HG03558 (cell line): ENCODE measurements around the gene DUOXA1.
"Not testable (repeated sequence)": the region's sequence is repeated elsewhere in the genome, so short reads cannot be mapped to it uniquely, and the experiment has no call there.

Experiments used
- ATAC-seq: cut with Tn5 transposase; IDR thresholded peaks from one replicate; pipeline ENCODE4 v1.9.1; 2021; ENCODE audit warnings: moderate number of reproducible peaks; ENCODE audit not compliant: unreplicated experiment; ENCODE audit errors: extremely low read depth

DUOXA1 gene

DNA sequence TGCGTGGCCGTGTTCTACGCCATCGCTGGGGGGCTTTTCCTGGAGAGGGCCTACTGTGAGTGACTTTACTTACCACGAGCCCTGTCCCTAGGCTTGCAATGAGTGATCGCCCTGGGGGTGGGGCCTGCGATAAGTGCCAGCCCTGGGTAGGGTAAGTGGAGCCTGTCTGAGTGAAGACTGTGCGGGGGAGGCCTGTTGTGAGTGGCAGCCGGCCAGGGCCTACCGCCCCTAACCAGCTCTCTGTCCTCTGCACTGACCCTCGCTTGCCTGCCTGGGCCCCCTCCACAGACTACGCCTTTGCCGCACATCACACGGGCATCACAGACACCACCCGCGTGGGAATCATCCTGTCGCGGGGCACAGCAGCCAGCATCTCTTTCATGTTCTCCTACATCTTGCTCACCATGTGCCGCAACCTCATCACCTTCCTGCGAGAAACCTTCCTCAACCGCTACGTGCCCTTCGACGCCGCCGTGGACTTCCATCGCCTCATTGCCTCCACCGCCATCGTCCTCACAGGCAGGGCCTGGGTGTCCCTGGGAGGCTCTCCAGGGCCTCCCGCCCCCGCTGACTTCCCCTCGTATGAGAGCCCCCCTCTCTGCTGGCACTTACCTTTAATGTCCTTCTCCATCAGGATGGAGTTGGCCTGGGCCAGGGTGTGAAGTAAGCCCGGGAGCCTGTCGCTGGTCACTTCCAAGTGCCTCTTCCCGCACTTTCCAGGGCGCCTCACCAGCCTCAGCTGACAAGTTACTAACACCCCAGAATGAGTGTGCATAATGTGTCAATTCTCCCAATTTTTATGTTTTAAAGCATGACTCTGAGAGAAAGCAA is 22.5 kb upstream of the DUOXA1 start:
- no peak for ATAC-seq

GRCh38 chr15:45150997-45151396 is 21.3 kb upstream of the DUOXA1 start:
- no peak for ATAC-seq

DNA sequence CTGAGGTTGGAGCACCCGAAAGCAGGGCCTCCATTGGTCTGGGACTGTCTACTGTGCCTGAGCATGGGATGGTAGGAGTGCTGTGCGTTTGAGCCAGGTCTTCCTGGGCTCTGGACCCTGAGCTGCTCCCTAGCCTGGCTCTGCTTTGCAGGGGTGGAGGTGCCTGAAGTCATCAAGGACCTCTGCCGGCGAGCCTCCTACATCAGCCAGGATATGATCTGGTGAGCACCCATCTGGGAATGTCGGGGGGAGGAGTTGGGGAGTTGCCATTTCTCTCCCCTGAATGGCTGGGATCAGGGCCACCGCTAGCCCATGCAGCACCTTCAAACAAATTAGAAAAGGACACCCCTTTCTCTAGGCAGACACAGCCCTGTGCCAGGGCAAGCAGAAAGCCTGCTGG is 20.8 kb upstream of the DUOXA1 start:
- no peak for ATAC-seq

GRCh38 chr15:45149060-45149459 is 19.4 kb upstream of the DUOXA1 start:
- no peak for ATAC-seq

GRCh38 chr15:45148076-45149059 is 18.7 kb upstream of the DUOXA1 start:
- ATAC-seq: no peak

DNA sequence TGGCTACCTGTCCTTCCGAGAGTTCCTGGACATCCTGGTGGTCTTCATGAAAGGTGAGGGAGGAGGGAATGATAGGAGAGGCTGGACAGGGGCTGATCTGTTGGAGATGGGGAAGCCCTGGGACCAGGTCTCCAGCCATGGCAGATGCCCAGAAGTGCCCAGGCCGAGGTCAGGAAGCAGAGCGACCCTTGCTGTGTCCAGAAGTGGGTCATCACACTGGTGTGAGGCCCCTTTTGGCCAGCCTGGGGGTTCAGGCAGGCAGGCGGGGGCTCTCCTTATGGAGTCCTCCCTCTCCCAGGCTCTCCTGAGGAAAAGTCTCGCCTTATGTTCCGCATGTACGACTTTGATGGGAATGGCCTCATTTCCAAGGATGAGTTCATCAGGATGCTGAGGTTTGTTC is 17.9 kb upstream of the DUOXA1 start:
- no peak for ATAC-seq

GRCh38 chr15:45146405-45146804 is 16.7 kb upstream of the DUOXA1 start:
- ATAC-seq: no peak

GRCh38 chr15:45144775-45145174 is 15.1 kb upstream of the DUOXA1 start:
- no peak for ATAC-seq

- ATAC-seq: no peak
Measured at GRCh38 chr15:45143946-45144345, 14.3 kb upstream of the DUOXA1 start.

DNA sequence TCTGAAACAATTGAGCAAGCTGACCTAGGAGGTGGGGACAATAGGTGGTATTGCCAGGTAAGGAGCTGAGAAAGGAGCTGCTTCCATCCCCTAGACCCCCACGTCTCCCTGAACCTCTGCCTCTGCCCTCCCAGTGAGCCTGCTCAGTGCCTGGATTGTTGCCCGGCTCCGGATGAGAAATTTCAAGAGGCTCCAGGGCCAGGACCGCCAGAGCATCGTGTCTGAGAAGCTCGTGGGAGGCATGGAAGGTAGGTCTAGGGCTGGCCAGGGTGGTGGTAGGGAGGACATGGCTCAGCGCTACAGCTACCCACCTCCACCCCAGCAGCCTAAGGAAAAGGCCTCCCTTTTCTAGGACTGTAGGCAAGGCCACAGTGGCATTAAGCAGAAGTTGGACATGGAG is 13.4 kb upstream of the DUOXA1 start:
- ATAC-seq: no peak

DNA sequence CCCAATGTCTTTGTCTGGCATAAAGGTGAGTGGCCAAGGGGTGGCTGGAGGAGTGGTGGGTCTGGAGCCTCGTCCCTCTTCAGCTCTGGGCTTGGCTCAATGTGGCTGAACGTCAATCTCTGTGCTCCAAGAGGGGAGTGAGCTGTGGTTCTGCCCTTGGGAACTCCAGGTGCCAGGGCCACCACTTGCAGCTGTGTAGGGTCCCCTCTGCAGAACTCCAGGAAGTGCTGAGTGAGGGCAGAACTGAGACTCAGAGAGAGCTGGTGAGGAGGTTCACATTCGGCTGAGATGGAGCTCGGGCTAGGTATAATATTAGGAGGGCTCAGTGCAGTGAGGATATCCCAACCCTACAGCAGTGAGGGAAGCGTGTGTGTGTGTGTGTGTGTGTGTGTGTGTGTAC is 11.7 kb upstream of the DUOXA1 start:
- ATAC-seq: no peak

DNA sequence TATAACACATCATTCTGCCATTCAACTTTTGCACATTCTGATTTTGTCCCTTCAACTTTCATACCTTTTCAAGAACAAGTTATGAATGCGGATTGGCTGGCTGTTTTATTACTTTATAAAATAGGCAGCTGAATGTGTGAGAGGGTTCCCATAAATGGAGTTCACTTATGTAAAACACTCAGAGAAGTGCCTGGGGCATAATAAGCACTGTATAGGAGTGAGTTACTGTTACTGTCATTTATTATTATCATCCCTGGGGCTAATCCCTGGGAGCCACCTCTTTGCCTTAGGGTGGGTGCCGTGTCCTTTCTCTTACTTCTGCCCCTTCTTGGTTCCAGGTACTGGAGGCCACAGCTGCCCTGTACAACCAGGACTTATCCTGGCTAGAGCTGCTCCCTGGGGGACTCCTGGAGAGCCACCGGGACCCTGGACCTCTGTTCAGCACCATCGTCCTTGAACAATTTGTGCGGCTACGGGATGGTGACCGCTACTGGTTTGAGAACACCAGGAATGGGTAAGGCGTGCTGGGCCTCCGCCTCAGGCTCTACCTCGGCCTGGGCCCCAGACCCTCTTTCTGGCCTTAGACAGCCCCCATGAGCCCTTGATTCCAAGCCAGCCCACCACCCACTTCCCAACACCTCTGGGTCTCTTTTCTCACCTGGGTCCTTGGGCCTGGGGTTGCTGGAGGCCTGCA is 11.0 kb upstream of the DUOXA1 start:
- no peak for ATAC-seq

DNA sequence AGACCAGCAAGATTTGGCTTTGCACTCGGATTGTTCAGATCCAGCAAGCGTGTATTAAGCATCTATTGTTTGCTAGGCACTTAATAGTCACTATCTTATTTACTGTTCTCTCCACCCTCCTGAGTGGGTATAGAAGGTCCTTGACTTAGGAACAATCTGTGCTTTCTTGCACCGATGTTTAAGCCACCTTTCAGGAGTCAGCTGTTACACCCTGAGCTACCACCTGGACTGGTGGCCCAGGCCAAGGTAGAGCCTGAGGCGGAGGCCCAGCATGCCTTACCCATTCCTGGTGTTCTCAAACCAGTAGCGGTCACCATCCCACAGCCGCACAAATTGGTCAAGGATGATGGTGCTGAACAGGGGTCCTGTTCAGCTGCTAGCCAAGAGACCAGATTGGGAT is 10.1 kb upstream of the DUOXA1 start:
- no peak for ATAC-seq

GRCh38 chr15:45138814-45139765 is 9.4 kb upstream of the DUOXA1 start:
- no peak for ATAC-seq

DNA sequence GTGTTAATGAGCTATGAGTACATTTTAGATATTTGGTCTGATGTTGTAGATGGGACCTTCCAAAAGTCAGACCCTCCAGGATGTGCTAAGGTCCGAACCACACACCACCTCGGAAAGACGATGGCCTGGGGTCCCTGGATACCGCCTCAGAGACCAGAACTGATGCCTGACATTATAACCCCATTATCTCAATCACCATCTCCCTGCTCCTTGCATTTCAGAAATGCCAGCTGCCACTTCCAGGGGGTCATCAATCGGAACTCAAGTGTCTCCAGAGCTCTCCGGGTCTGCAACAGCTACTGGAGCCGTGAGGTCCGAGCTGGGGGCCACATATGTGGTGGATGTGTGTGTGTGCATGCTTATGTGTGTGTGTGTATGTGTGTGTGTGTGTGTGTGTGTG is 8.0 kb upstream of the DUOXA1 start:
- ATAC-seq: no peak

DNA sequence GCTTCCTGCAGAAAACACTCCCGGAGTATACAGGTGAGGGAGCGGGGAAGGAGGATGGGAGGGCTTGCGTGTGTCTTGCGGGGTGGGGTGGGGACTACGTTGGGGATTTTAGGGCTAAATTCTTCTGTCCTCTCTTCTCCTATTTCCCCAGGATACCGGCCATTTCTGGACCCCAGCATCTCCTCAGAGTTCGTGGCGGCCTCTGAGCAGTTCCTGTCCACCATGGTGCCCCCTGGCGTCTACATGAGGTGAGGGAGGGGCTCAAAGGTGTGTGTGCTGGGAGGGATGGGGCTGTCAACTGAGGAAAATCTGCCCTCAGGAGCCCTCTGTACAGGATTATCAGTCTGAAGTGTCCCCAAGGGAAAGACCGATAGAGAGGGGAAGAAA is 6.7 kb upstream of the DUOXA1 start:
- no peak for ATAC-seq

DNA sequence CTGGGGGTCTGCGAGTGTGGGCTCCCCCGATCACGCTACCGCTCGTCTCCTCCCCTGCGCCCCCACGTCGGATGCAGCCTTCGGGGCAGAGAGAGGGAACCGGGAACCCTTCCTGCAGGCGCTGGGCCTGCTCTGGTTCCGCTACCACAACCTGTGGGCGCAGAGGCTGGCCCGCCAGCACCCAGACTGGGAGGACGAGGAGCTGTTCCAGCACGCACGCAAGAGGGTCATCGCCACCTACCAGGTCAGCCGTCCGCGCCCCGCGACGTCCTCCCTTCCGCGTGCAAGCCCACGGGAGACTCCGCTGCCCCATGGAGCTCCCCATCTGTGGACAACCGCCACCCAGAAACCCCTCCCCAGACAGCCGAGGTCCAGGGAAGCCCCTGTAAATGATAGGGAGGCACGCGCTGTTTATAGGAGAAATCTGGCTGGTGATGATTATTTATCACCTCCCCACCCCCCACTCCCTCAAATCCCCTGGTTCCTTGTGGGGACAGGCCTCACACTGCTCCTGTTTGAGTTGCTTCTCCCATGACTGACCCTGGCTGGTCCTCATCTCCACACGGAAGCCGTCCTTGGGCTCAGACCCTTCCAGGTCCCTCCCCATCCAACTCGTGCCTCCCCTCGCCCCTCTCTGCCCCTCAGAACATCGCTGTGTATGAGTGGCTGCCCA is 6.2 kb upstream of the DUOXA1 start:
- not testable (repeated sequence) for ATAC-seq

DNA sequence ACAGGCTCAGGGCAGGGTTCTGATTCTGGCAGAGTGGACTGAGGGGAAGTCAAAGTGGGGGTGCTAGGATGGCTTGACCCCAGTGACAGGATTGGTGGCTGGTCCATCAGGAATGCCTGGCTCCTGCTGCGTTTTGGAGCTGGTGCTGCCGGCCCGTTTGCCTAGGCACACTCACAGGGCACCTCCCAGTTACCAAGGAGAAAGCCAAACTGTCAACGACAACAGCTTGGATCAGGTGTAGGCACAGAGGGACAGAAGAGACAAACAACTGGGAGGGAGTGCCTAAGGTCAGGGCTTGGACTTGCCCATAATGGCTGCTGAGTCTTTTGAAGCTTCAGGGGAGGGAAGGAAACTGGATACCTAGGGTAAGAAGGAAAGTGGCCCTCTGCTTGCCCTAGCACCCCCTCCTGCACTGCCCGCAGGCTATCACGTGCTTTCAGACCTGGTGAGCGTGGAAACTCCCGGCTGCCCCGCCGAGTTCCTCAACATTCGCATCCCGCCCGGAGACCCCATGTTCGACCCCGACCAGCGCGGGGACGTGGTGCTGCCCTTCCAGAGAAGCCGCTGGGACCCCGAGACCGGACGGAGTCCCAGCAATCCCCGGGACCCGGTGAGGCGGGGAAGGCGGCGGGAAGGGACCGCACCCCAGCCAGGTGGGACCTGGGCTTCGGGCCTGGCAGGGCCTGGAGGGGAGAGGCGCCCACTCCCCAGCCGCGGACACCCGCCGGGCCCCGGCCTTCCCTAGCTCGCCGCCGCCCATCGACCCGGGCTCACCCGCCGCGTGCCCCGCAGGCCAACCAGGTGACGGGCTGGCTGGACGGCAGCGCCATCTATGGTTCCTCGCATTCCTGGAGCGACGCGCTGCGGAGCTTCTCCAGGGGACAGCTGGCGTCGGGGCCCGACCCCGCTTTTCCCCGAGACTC is 5.3 kb upstream of the DUOXA1 start:
- no peak for ATAC-seq
